ENCODE measurements around the gene NRIP1. TPM values are rescaled to one million over a fixed set of nuclear protein-coding genes. Genes with fewer than 3 reads are reported as not detected.

Gene NRIP1
- total and polyA plus RNA-seq, 2 donors from 2014 or later: 7.4 to 60.4 TPM

GRCh38 chr21:15084668-15085067 lies 19.9 kb upstream of the NRIP1 start:
- Histone ChIP-seq H3K36me3 (ENCODE audit: control insufficient read depth in 2 of 3, insufficient read depth in 3 of 3, low read length in 3 of 3) (no peaks in the 10 kb centered on the region), H3K9me3 (ENCODE audit: control insufficient read depth in 2 of 3, insufficient read depth in 1 of 3, low read length in 3 of 3) (no peaks in the 10 kb centered on the region), H3K4me3 (ENCODE audit: low read length in 3 of 3) (no peak overlapping the region), H3K9ac (ENCODE audit: low read length in 3 of 3) (no peak overlapping the region), H3K4me1 (ENCODE audit: control insufficient read depth in 2 of 3, insufficient read depth in 2 of 3, low read depth in 1 of 3, low read length in 3 of 3) (no peaks in the 10 kb centered on the region), H3K27me3 (ENCODE audit: control insufficient read depth, insufficient read depth, low read length) (no peaks in the 10 kb centered on the region), H3K27ac (ENCODE audit: low read depth in 2 of 2, low read length in 2 of 2) (no peak overlapping the region)
- DNase-seq (no peak), FAIRE-seq (no peak)
- intact Hi-C loops (cut with DNase I): no loop called here
- TF ChIP-seq CTCF (IDR thresholded peaks at IDR 0.05; ENCODE audit: borderline replicate concordance, extremely low read depth, insufficient read depth): no peak

- Histone ChIP-seq H3K4me1 (ENCODE audit: control insufficient read depth in 2 of 3, insufficient read depth in 2 of 3, low read depth in 1 of 3, low read length in 3 of 3) (no peaks in the 10 kb centered on the region), H3K4me3 (ENCODE audit: low read length in 3 of 3) (no peak overlapping the region), H3K27me3 (ENCODE audit: control insufficient read depth, insufficient read depth, low read length) (no peaks in the 10 kb centered on the region), H3K9ac (ENCODE audit: low read length in 3 of 3) (no peak overlapping the region), H3K36me3 (ENCODE audit: control insufficient read depth in 2 of 3, insufficient read depth in 3 of 3, low read length in 3 of 3) (no peaks in the 10 kb centered on the region), H3K27ac (ENCODE audit: low read depth in 2 of 2, low read length in 2 of 2) (no peak overlapping the region), H3K9me3 (ENCODE audit: control insufficient read depth in 2 of 3, insufficient read depth in 1 of 3, low read length in 3 of 3) (no peaks in the 10 kb centered on the region)
- DNase-seq: no peak
- no peak for FAIRE-seq
- TF ChIP-seq CTCF (IDR thresholded peaks at IDR 0.05; ENCODE audit: borderline replicate concordance, extremely low read depth, insufficient read depth): no peak
- intact Hi-C loops (cut with DNase I): no loop called here
These were observed 15.7 kb upstream of the NRIP1 start for GRCh38 chr21:15080526-15080925.

GRCh38 chr21:15079269-15079668 lies 14.5 kb upstream of the NRIP1 start:
- intact Hi-C loops (cut with DNase I): no loop called here
- no peaks in the 10 kb centered on the region for H3K36me3 ChIP-seq (ENCODE audit: control insufficient read depth in 2 of 3, insufficient read depth in 3 of 3, low read length in 3 of 3)
- no peak overlapping the region for H3K4me3 ChIP-seq (ENCODE audit: low read length in 3 of 3)
- no peak overlapping the region for H3K9ac ChIP-seq (ENCODE audit: low read length in 3 of 3)
- H3K9me3 ChIP-seq (ENCODE audit: control insufficient read depth in 2 of 3, insufficient read depth in 1 of 3, low read length in 3 of 3): no peaks in the 10 kb centered on the region
- FAIRE-seq (no peak), DNase-seq (peak in 3 of 5 donors; percentile 34 to 55 (median 49))
- no peaks in the 10 kb centered on the region for H3K4me1 ChIP-seq (ENCODE audit: control insufficient read depth in 2 of 3, insufficient read depth in 2 of 3, low read depth in 1 of 3, low read length in 3 of 3)
- TF ChIP-seq CTCF (IDR thresholded peaks at IDR 0.05; ENCODE audit: borderline replicate concordance, extremely low read depth, insufficient read depth): no peak
- H3K27ac ChIP-seq (ENCODE audit: low read depth in 2 of 2, low read length in 2 of 2): no peak overlapping the region
- H3K27me3 ChIP-seq (ENCODE audit: control insufficient read depth, insufficient read depth, low read length): no peaks in the 10 kb centered on the region

GRCh38 chr21:15078180-15078579 lies 13.4 kb upstream of the NRIP1 start:
- intact Hi-C loops (cut with DNase I): no loop called here
- H3K27me3 ChIP-seq (ENCODE audit: control insufficient read depth, insufficient read depth, low read length): no peaks in the 10 kb centered on the region
- H3K4me1 ChIP-seq (ENCODE audit: control insufficient read depth in 2 of 3, insufficient read depth in 2 of 3, low read depth in 1 of 3, low read length in 3 of 3): no peaks in the 10 kb centered on the region
- FAIRE-seq: no peak
- no peak overlapping the region for H3K9ac ChIP-seq (ENCODE audit: low read length in 3 of 3)
- DNase-seq: no peak
- no peak overlapping the region for H3K4me3 ChIP-seq (ENCODE audit: low read length in 3 of 3)
- H3K27ac ChIP-seq (ENCODE audit: low read depth in 2 of 2, low read length in 2 of 2): no peak overlapping the region
- H3K9me3 ChIP-seq (ENCODE audit: control insufficient read depth in 2 of 3, insufficient read depth in 1 of 3, low read length in 3 of 3): no peaks in the 10 kb centered on the region
- no peak for TF ChIP-seq CTCF (IDR thresholded peaks at IDR 0.05; ENCODE audit: borderline replicate concordance, extremely low read depth, insufficient read depth)
- H3K36me3 ChIP-seq (ENCODE audit: control insufficient read depth in 2 of 3, insufficient read depth in 3 of 3, low read length in 3 of 3): no peaks in the 10 kb centered on the region

All from kidney (tissue), 14 donors.